NT2/D1 (cell line): ENCODE measurements around the gene LRCH4.
"Not testable (repeated sequence)": the region's sequence is repeated elsewhere in the genome, so short reads cannot be mapped to it uniquely, and the experiment has no call there.

Experiments
- DNase-seq: peaks from one replicate; pipeline ENCODE4 v3.0.0-alpha.2; 2011; ENCODE audit warnings: low read depth, low spot score
- H3K27me3 ChIP-seq: 2 replicates; pipeline ENCODE4 v1.6.0; 2011; ENCODE audit warnings: mild to moderate bottlenecking; ENCODE audit not compliant: insufficient read length, insufficient read depth
- H3K36me3 ChIP-seq: 2 replicates; pipeline ENCODE4 v1.6.1; 2011; ENCODE audit warnings: mild to moderate bottlenecking, low read length, mixed read lengths; ENCODE audit not compliant: insufficient read depth, insufficient read length
- H3K4me1 ChIP-seq: 2 replicates; pipeline ENCODE4 v1.5.1; 2011; ENCODE audit not compliant: insufficient read depth, insufficient read length
- H3K4me3 ChIP-seq: 2 replicates; pipeline ENCODE4 v1.5.1; 2011; ENCODE audit warnings: low read depth; ENCODE audit not compliant: insufficient read length
- H3K9ac ChIP-seq: 2 replicates; pipeline ENCODE4 v1.6.0; 2011; ENCODE audit warnings: low read depth; ENCODE audit not compliant: insufficient read length
- H3K9me3 ChIP-seq: 2 replicates; pipeline ENCODE4 v1.5.1; 2011; ENCODE audit warnings: mild to moderate bottlenecking, low read length; ENCODE audit not compliant: insufficient read depth
- SUZ12 ChIP-seq: IDR thresholded peaks from 2 replicates; pipeline ENCODE4 v1.6.1; 2011; ENCODE audit not compliant: insufficient read length, insufficient read depth; ENCODE audit errors: extremely low read depth
- YY1 ChIP-seq: IDR thresholded peaks from 2 replicates; pipeline ENCODE4 v1.6.1; 2011; ENCODE audit not compliant: insufficient read length, insufficient read depth
- ZNF274 ChIP-seq: IDR thresholded peaks from 2 replicates; pipeline ENCODE4 v1.6.1; 2011; ENCODE audit warnings: mild to moderate bottlenecking, low read depth, low read length

Gene LRCH4

GRCh38 chr7:100544386-100544785 lies 41.5 kb downstream of the LRCH4 start:
- Histone ChIP-seq H3K4me3 (no peak overlapping the region), H3K36me3 (peaks cover 5% of the 10 kb centered on the region), H3K9ac (no peak overlapping the region), H3K4me1 (peaks cover 6% of the 10 kb centered on the region), H3K9me3 (no peaks in the 10 kb centered on the region), H3K27me3 (peaks cover 11% of the 10 kb centered on the region)
- no peak for DNase-seq
- TF ChIP-seq YY1 (no peak), SUZ12 (no peak), ZNF274 (no peak)

GRCh38 chr7:100543586-100543985 lies 42.3 kb downstream of the LRCH4 start:
- no peak overlapping the region for H3K9ac ChIP-seq
- H3K4me1 ChIP-seq = peaks cover 6% of the 10 kb centered on the region

GRCh38 chr7:100541309-100541708 lies 44.6 kb downstream of the LRCH4 start:
- H3K4me1 ChIP-seq, H3K9ac ChIP-seq, H3K4me3 ChIP-seq, DNase-seq, H3K36me3 ChIP-seq, H3K9me3 ChIP-seq: not testable (repeated sequence)
- peaks cover 11% of the 10 kb centered on the region for H3K27me3 ChIP-seq

More at GRCh38 chr7:100543586-100543985, 42.3 kb downstream of the LRCH4 start:
- no peak for TF ChIP-seq YY1
- no peak for TF ChIP-seq ZNF274
- TF ChIP-seq SUZ12 = no peak
- Histone ChIP-seq H3K36me3 (no peaks in the 10 kb centered on the region), H3K4me3 (no peak overlapping the region), H3K9me3 (no peaks in the 10 kb centered on the region), H3K27me3 (peaks cover 11% of the 10 kb centered on the region)
- DNase-seq = no peak

- Histone ChIP-seq H3K9me3 (no peaks in the 10 kb centered on the region), H3K9ac (peak overlapping the region; percentile 64), H3K4me3 (peak overlapping the region; percentile 60), H3K27me3 (peaks cover 11% of the 10 kb centered on the region), H3K36me3 (no peaks in the 10 kb centered on the region), H3K4me1 (peaks cover 6% of the 10 kb centered on the region)
- no peak for DNase-seq
- TF ChIP-seq SUZ12 (no peak), YY1 (no peak), ZNF274 (no peak)
Observed at GRCh38 chr7:100540073-100540723, 45.7 kb downstream of the LRCH4 start.

GRCh38 chr7:100539436-100540006 lies 46.4 kb downstream of the LRCH4 start:
- no peaks in the 10 kb centered on the region for H3K9me3 ChIP-seq
- TF ChIP-seq ZNF274 = no peak
- no peak for TF ChIP-seq YY1
- no peak for TF ChIP-seq SUZ12
- no peaks in the 10 kb centered on the region for H3K36me3 ChIP-seq
- H3K27me3 ChIP-seq = peaks cover 11% of the 10 kb centered on the region
- H3K4me3 ChIP-seq = peak overlapping the region; percentile 60
- H3K9ac ChIP-seq = peak overlapping the region; percentile 67
- no peak for DNase-seq
- peaks cover 6% of the 10 kb centered on the region for H3K4me1 ChIP-seq

- H3K9me3 ChIP-seq = no peaks in the 10 kb centered on the region
- H3K36me3 ChIP-seq = no peaks in the 10 kb centered on the region
- H3K4me1 ChIP-seq = peaks cover 6% of the 10 kb centered on the region
- TF ChIP-seq SUZ12 (no peak), YY1 (no peak), ZNF274 (no peak)
- peaks cover 11% of the 10 kb centered on the region for H3K27me3 ChIP-seq
- peak within 1 kb of the TSS; percentile 67 for H3K9ac ChIP-seq
- DNase-seq = peak; percentile 100
- peak within 1 kb of the TSS; percentile 60 for H3K4me3 ChIP-seq
Observed at GRCh38 chr7:100538654-100539435, 47.1 kb downstream of the LRCH4 start, which contains the start of gene AGFG2. AGFG2 (plus strand) TSS chr7:100539203; CDS start chr7:100539347, 144 bp downstream.

- Histone ChIP-seq H3K4me1 (peaks cover 6% of the 10 kb centered on the region), H3K9me3 (no peaks in the 10 kb centered on the region), H3K4me3 (peak overlapping the region; percentile 23), H3K27me3 (peaks cover 11% of the 10 kb centered on the region), H3K9ac (peak overlapping the region; percentile 56), H3K36me3 (no peaks in the 10 kb centered on the region)
- no peak for TF ChIP-seq YY1
- TF ChIP-seq SUZ12 = no peak
- TF ChIP-seq ZNF274 = no peak
- no peak for DNase-seq
Observed at GRCh38 chr7:100538348-100538653, 47.6 kb downstream of the LRCH4 start.

- H3K27me3 ChIP-seq = peaks cover 11% of the 10 kb centered on the region
- not testable (repeated sequence) for H3K36me3 ChIP-seq, DNase-seq, H3K9me3 ChIP-seq, H3K4me3 ChIP-seq, H3K9ac ChIP-seq, H3K4me1 ChIP-seq
Observed at GRCh38 chr7:100536695-100537094, 49.2 kb downstream of the LRCH4 start.

- not testable (repeated sequence) for DNase-seq, H3K4me1 ChIP-seq, H3K4me3 ChIP-seq, H3K36me3 ChIP-seq, H3K9me3 ChIP-seq
- peak overlapping the region; percentile 17 for H3K9ac ChIP-seq
- H3K27me3 ChIP-seq = peaks cover 11% of the 10 kb centered on the region
Observed at GRCh38 chr7:100535982-100536381, 49.9 kb downstream of the LRCH4 start.
